GM21515 (cell line): ENCODE data around the gene AGL.
"Not testable (repeated sequence)": the region's sequence is repeated elsewhere in the genome, so short reads cannot be mapped to it uniquely, and the experiment has no call there.

ENCODE experiments used
- ATAC-seq: cut with Tn5 transposase; IDR thresholded peaks from one replicate; pipeline ENCODE4 v1.9.1; 2021; ENCODE audit not compliant: unreplicated experiment

The AGL gene

DNA sequence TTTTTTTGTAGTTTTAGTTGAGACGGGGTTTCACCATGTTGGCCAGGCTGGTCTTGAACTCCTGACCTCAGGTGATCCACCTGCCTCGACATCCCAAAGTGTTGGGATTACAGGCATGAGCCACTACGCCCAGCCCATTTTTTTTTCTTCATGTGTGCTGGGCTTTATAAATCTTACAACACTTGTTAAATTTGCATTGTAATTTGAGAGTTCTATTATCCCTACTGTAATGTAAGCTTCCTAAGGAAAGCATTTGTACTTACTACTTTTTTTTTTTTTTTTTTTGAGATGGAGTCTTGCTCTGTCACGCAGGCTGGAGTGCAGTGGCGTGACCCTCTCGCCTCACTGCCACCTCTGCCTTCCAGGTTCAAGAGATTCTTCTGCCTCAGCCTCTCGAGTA lies 121.9 kb downstream of the AGL start:
- ATAC-seq, result not testable (repeated sequence)
